Lung (tissue), 12 donors: ENCODE measurements around the gene NTM. TPM values are rescaled to one million over a fixed set of nuclear protein-coding genes. Genes with fewer than 3 reads are reported as not detected.

Experiments
- ATAC-seq: fragments of 200-7000 bp; cut with Tn5 transposase; one replicate; pipeline ENCODE4 v1.9.1; 2020; ENCODE audit warnings: moderate number of reproducible peaks; ENCODE audit not compliant: insufficient read depth, low FRiP score
- DNase-seq, 3 donors: peaks; one replicate each; pipeline ENCODE4 v3.0.0-alpha.2; 2013 to 2017
- H3K27ac ChIP-seq, 2 donors: one replicate each; pipeline ENCODE4 v1.5.1; 2013; ENCODE audit warnings: mild to moderate bottlenecking in 2 of 2, moderate library complexity in 2 of 2, control low read depth in 1 of 2, inconsistent platforms in 1 of 2, low read depth in 1 of 2, low read length in 1 of 2
- H3K27me3 ChIP-seq, 3 donors: one replicate each; pipeline ENCODE4 v1.5.1; 2013; ENCODE audit warnings: low read length in 2 of 3; ENCODE audit not compliant: control insufficient read depth in 3 of 3, insufficient read depth in 3 of 3
- H3K36me3 ChIP-seq, 4 donors: one replicate each; pipeline ENCODE4 v1.5.1; 2013; ENCODE audit warnings: low read length in 4 of 4, mild to moderate bottlenecking in 1 of 4, moderate library complexity in 1 of 4; ENCODE audit not compliant: control insufficient read depth in 4 of 4, insufficient read depth in 4 of 4
- H3K4me1 ChIP-seq, 5 donors: one replicate each; pipeline ENCODE4 v1.5.1; 2013; ENCODE audit warnings: low read length in 5 of 5, mild to moderate bottlenecking in 2 of 5, moderate library complexity in 1 of 5; ENCODE audit not compliant: control insufficient read depth in 5 of 5, insufficient read depth in 5 of 5
- H3K4me3 ChIP-seq: one replicate; pipeline ENCODE4 v1.5.1; 2013; ENCODE audit warnings: mild to moderate bottlenecking, control low read depth, moderate library complexity
- H3K9ac ChIP-seq, 2 donors: one replicate each; pipeline ENCODE4 v1.5.1; 2013; ENCODE audit warnings: low read length in 2 of 2, control low read depth in 1 of 2; ENCODE audit not compliant: insufficient read depth in 1 of 2
- H3K9me3 ChIP-seq, 4 donors: one replicate each; pipeline ENCODE4 v1.5.1; 2013; ENCODE audit warnings: low read length in 3 of 4, mild to moderate bottlenecking in 1 of 4, moderate library complexity in 1 of 4; ENCODE audit not compliant: control insufficient read depth in 4 of 4, insufficient read depth in 3 of 4
- CTCF ChIP-seq: IDR thresholded peaks from 2 replicates; pipeline ENCODE4 v1.5.1; 2012; ENCODE audit warnings: mild to moderate bottlenecking; ENCODE audit errors: control extremely low read depth, extremely low read depth
- WGBS, 2 donors: extraction: QIAGEN DNeasy Blood & Tissue Kit; methylation state at CpG; one replicate each; pipeline ENCODE4 v1.1.7; 2013; 5-methylcytosine and 5-hydroxymethylcytosine counted together
- polyA plus RNA-seq, 2 donors: library from polyadenylated mRNA; stranded (reverse); fragments of 200-250 nt; gene quantifications; one replicate each; pipeline ENCODE4 v1.2.1, GENCODE V29; 2013
- total RNA-seq, 2 donors: library from RNA; depleted of rRNA in 1 of 2; stranded (reverse); fragments of >200 nt in 1 of 2; gene quantifications; one replicate each; pipeline ENCODE4 v1.2.1, GENCODE V29; 2014 to 2021
- donor health status: control.
- donor health status: control.
- donor health status: Bipolar disorder and iron deficiency.
- donor health status: healthy.
- donor health status: DM: yes; HTN: yes; CAD: no.

The NTM gene
- total and polyA plus RNA-seq, 4 donors, result 0.39 to 30.9 (median 7.2) TPM

- H3K9me3 ChIP-seq, result no peaks in the 10 kb centered on the region
- DNase-seq (peak in 2 of 3 donors; percentile 4 to 25), ATAC-seq (no peak)
- no peaks in the 10 kb centered on the region for H3K4me1 ChIP-seq
- H3K27me3 ChIP-seq, result no peaks in the 10 kb centered on the region
- H3K27ac ChIP-seq, result no peak overlapping the region
- TF ChIP-seq CTCF, result no peak
- no peaks in the 10 kb centered on the region for H3K36me3 ChIP-seq
- 82 to 84% methylated on average over 4 of the region's 4 CpGs for WGBS, 2 donors
- no peak overlapping the region for H3K9ac ChIP-seq
- H3K4me3 ChIP-seq, result no peak overlapping the region
Observed at GRCh38 chr11:132234878-132235277, 864.5 kb downstream of the NTM start.

DNA sequence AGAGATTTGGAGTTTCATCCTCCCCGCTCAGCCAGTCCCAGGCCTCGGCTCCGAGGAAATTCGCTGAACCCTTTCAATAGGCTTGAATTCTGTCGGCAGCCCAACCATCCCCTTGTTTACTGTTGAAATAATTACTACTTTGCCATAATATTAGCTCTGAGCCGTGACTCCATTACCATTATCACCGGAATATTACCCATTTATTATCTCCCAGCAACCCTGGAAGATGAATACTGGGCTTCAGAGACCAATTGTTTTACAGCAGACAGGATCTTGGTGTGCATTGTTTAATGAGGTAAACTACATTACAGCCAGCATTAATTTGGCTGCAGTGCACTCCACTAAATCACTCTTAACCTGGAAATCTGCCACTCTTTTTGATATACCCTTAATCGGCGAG lies 867.4 kb downstream of the NTM start:
- 91% methylated on average over 9 of the region's 9 CpGs for WGBS, 2 donors
- ATAC-seq (no peak), DNase-seq (no peak)
- Histone ChIP-seq H3K4me3 (no peak overlapping the region), H3K9me3 (no peaks in the 10 kb centered on the region), H3K36me3 (no peaks in the 10 kb centered on the region), H3K4me1 (no peaks in the 10 kb centered on the region), H3K27ac (no peak overlapping the region), H3K27me3 (no peaks in the 10 kb centered on the region), H3K9ac (no peak overlapping the region)
- TF ChIP-seq CTCF, result no peak

DNA sequence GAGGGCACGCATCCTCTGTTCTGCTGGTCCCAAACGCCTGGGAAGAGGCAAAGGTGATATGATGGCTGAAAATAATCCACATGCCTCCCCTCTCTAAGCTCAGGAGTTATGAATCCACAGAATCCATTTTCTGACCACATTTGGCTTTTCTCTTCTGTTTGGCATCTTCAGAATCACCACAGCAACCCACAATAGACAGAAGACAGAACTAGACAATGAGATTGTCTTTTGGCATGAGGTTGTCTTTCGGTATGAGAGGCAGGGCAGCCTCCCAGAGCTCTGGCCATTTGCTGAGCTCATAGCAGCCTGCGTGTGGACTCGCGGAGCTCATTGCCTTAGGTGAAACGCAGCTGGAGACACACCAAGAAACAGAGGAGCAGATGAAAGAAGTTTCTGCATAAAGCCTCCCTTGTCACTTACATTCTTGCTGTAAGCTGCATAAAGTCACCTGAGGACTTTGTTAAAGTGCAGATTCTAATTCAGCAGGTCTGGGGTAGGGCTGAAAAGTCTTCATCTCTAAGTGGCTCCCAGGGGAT lies 868.0 kb downstream of the NTM start:
- DNase-seq (no peak), ATAC-seq (no peak)
- H3K9me3 ChIP-seq, result no peaks in the 10 kb centered on the region

More for the DNA sequence above, 868.0 kb downstream of the NTM start:
- Histone ChIP-seq H3K9ac (no peak overlapping the region), H3K27ac (no peak overlapping the region), H3K4me1 (no peaks in the 10 kb centered on the region), H3K36me3 (no peaks in the 10 kb centered on the region), H3K4me3 (no peak overlapping the region), H3K27me3 (no peaks in the 10 kb centered on the region)
- TF ChIP-seq CTCF, result no peak
- 76 to 83% methylated on average over 7 of the region's 7 CpGs for WGBS, 2 donors
